GM19099 (cell line): ENCODE measurements around the gene WNT10A.

Experiments
- POLR2A ChIP-seq: IDR thresholded peaks from 3 replicates; pipeline ENCODE4 v1.6.1; 2011; ENCODE audit warnings: low read depth; ENCODE audit not compliant: insufficient read length; ENCODE audit errors: extremely low read depth

WNT10A gene

DNA sequence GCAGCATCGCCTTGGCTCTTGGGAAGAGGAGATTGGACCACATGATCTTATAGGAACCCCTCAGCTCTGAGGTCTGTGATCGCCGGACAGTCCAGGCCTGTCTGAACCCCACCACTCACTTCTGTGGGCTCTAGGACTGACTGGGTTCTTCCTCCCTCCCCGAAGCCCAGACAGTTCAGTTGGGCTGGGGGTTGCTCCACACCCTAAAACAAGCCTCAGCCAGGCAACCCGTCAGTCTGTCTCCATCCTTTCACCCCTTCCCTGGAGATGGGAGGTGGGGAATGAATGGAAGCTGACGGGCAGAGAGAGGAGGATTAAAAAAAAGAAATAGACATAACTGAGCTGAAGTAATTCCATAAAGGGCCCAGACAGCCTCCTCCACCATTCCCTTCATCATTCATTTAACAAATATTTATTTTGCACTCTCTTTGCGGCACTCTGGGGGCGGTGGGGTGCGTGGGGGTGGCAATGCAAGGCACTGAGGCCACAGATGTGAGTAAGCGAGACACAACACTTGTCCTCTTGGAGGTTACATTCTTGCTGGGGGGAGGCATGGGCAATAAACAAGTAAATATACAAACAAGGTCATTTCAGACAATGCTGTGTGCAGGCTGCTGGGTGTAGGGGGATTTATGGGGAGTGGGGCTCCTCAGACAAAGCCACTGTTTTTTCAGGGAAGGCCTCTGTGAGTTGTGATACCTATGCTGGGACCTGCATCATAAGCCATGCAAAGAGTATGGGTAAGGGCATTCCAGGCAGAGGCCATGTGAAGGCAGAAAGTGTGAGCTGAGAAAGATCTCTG is 12.9 kb downstream of the WNT10A start:
- no peak for TF ChIP-seq POLR2A

DNA sequence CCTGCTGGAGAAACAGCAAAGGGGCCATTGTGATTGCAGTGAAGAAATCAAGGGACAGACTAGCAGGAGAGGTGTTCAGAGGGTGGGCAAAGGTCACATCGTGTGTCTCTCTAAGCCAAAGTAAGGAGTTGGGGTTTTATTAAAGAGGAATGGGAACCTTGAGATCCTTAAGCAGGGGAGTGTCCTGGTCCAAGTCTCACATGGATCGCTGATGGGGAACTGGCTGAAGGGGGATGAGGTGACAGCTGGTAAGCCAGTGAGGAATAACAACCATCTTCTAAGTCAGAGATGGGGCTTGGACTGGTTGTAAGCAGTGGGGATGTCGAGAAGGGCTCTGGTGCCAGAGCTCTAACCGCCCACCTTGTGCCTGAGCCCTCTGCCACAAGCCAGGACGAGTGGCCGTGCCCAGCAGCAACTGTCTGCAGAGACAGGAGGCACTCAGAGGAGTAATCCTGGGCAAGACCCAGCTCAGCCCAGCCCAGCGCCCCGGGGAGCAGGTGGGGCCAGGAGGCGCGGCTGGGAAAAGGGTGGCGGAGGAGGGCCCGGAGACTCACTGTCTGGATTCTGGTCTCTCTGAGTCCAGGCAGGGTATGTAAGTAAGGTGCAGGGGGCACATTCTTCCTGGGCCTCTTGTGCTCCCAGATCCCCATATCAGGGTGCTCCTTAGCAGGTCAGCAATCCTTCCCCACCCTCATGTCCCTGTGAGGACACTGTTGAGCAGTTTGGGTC is 13.7 kb downstream of the WNT10A start:
- peak; percentile 17 for TF ChIP-seq POLR2A

DNA sequence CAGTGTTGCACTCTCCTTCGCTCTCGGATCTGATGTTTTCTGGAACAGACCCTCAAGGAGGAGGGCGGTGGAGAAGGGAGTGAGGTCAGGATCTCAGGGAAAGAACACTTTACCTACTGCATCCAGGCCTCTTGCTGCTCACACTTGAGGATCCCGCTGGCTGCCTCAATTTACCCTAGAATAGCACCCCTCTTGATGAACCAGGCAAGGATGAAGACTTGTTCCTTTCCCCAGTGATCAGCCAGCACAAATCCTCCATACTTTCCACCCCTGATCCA is 14.2 kb downstream of the WNT10A start:
- TF ChIP-seq POLR2A, result no peak

- TF ChIP-seq POLR2A, result no peak
Measured at GRCh38 chr2:218895326-218895725, 14.7 kb downstream of the WNT10A start.

DNA sequence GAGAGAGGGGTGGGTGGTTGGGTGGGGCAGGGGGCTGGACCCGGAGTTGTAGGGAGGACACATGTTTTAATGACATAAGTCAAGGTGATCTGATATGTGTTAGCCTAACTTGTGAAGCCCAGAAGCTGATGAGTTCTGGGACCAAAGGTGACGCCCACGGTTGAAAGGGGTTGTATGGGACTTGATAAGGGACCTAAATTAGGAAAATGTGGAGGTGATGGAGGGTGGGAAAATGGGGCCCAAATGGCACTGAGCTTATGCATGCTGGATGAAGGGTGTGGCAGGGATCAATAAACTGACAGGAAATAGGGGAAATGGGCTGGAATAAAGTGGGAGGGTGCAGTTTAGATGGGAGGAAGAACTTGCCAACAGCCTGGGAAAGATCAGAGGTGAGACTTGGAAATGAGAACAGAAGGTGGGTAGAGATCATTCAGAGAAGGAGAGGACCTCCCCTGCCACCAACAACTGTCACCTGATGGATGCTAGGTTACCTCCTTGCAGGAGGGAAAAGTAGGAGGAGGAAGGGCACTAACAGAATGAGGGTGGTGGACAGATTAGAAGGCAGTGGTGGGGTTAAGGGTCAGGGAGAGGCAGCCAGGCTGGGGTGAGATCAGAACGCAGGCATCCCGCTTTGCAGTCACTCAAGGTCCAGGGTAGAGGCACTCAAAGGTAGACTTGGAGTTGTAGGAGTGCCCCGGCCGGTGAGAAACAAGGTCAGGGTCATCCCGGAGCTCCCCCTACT is 15.3 kb downstream of the WNT10A start:
- TF ChIP-seq POLR2A, result no peak

- peak; percentile 56 for TF ChIP-seq POLR2A
Measured at GRCh38 chr2:218896501-218897393, 16.1 kb downstream of the WNT10A start.

DNA sequence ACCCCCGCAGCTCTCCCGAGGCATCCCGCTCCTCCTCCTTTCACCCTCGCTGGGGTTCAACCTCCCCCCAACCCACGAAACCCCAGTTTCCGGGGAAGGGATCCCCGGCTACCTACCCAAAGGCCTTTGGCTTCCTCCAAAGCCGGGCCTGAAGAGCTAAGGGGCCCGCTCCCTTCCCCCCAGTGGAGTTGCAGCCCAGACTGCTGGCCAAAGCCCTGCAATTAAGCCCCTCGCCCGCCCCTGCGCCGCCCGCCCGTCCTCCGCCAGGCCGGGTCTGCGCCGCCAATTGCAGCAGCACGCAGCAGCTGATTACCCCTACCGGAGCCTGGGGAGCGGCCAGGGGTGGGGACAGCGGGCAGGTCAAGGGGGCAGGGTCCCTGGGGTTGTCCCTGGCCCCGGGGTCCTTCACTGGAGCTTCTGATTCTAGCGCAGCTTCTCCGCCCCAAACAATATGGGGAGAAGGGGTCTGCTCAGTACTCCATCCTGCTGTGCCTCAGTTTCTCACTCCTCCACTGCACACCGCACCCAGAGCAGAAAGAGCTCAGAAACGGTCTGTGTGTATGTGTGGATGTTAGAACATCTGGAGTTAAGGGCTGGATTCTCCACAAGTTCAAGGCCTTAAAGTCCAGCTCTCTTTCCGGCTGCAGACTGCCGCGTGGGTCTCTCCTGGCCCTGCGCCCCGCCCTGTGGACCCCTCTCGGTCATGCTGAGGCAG is 16.9 kb downstream of the WNT10A start:
- TF ChIP-seq POLR2A, result no peak

- no peak for TF ChIP-seq POLR2A
Measured at GRCh38 chr2:218898109-218898878, 17.6 kb downstream of the WNT10A start.

DNA sequence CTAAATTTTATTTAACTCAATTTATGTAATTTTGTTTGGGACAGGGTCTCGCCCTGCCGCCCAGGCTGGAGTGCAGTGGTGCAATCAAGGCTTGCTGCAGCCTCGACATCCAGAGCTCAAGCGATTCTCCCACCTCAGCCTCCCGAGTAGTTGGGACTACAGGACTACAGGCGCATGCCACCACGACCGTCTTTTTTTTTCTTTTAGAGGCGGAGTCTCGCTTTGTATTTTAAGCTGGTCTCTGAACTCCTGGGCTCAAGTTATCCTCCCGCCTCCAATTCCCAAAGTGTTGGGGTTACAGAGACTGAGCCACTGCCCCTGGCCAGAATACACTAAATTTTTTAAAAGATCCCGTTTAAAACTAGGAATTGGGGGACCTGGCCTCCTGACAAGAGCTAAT is 18.5 kb downstream of the WNT10A start:
- TF ChIP-seq POLR2A, result no peak

DNA sequence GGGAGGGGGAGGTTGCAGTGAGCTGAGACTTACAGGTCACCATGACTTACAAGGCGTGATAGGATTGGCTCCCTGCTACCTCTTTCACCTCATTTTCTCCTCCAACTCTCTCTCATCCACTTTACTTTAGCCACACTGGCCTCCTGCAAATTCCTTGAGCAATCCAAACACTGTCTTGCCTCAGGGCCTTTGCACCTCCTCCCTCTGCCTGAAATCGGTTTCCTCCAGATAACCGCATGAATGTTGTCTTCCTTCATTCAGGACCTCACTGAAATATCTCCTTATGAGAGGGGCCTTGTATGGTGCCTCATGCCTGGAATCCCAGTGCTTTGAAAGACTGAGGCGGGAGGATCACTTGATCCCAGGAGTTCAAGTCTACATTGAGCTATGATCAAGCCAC is 21.8 kb downstream of the WNT10A start:
- TF ChIP-seq POLR2A, result no peak

- TF ChIP-seq POLR2A, result no peak
Measured at GRCh38 chr2:218904176-218904575, 23.5 kb downstream of the WNT10A start.

DNA sequence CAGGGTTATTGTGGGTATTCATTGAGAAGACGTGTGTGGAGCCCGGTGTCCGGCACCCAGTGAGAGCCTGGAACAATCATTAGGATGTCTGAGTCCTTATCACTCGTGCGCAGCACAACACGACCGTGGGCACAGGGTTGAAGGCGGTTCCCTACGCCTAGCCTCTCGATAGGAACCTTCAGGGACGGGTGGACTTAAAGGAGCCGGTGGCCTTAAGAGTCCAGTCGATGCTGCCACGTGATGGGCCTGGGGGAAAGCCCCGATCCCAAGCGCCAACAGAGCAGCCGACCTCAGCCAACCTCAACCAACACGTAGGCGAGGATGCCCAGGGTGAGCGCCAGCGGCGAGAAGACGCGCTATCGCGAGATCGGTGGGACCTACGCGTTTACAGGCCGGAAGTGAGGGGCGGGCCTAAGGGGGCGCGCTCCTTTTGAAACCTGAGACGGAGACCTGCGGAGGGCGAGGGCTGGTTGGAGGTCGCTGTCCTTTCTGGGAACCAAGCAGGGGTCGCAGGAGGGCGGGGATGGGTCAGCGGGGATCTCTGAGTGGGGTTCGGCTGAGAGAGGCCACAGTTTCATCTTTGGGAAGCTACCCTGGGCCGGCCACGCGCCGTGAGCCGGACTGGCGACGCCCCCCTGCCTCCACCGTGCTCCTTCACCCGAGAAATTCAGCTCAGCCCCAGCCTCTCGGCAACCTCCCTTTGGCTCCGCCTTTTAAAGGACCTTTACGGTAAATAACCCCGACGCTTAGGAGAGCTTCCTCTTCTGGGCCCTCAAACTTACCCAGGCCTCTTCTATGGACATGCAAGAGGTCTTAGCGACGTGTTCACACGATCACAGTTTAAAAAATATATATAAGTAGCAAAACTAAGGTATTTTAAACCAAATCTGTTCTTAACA is 28.3 kb downstream of the WNT10A start:
- TF ChIP-seq POLR2A, result peak; percentile 75
